Right hindlimb (tissue), 1 donor: ENCODE data around the gene GLG1.
"Not testable (repeated sequence)": the region's sequence is repeated elsewhere in the genome, so short reads cannot be mapped to it uniquely, and the experiment has no call there.

Experiments used
- DNase-seq: peaks from one replicate; pipeline ENCODE4 v3.0.0-alpha.2; 2018

Gene GLG1

DNA sequence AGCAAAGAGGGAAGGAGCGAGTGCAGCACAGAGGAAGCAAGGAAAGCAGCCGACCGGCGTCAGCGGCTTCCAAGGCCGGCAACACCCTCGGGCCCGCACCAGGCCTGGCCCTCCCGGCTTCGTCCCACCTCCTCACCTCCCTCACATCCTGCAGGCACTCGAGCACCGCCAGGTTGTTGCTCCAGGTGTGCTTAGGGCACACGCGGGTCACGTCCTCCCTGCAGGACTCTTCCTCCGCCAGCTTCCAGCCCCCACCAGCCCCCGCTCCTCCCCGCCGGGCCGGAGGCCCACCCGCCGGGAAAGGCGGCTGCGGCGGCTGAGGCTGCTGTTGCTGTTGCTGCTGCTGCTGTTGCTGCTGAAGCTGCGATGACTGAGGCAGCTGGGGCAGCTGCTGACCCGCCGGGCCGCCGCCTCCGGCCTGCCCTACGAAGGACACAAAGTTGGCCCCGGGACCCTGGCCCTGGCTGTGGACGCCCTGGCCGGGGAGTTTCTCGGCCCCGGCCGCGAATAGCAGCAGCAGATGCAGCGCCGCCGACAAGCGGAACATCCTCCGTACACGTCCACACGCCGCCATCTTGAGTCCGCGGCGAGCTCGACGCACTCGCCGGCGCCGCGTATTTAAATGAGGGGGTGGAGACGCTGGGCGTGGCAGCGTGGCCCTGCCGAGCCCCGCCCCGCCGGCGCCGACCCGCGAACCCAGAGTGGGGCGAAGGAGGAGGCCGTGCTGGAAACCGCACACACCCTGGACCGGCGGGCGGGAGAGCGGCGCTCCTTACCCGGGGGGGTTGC, at the start of gene GLG1:
TSS of gene GLG1 (minus strand) at position 594 of the 789 bp plus-strand sequence. CDS start at position 574, 20 bp downstream.
- peak; percentile 95 for DNase-seq

DNA sequence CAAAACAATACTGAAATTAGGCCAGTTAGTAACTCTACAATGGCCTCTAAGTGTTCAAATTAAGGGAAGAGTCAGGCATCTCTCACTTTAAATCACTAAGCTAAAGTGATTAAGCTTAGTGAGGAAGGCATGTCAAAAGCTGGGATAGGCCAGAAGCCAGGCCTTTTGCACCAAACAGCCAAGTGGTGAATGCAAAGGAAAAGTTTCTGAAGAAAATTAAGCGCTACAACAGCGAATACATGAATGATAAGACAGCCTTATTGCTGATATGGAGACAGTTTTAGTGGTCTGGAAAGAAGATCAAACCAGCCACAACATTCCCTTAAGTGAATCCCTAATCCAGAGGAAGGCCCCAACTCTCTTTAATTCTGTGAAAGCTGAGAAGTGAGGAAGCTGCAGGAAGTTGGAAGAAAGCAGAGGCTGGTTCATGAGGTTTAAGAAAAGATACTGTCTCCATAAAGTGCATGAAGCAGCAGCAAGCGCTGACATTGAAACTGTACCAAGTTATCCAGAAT, 47.7 kb upstream of the GLG1 start:
- DNase-seq: no peak

DNA sequence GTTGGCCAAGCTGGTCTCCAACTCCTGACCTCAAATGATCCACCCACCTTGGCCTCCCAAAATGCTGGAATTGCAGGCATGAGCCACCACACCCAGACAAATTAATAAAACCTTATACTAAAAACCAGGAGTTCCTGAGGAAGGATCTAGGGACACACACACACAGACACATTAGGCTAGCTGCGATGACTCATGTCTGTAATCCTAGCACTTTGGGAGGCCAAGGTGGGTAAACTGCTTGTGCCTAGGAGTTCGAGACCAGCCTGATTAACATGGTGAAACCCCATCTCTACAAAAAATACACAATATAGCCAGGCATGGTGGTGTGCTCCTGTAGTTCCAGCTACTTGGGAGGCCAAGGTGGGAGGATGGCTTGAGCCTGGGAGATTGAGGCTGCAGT, 46.0 kb upstream of the GLG1 start:
- not testable (repeated sequence) for DNase-seq

DNA sequence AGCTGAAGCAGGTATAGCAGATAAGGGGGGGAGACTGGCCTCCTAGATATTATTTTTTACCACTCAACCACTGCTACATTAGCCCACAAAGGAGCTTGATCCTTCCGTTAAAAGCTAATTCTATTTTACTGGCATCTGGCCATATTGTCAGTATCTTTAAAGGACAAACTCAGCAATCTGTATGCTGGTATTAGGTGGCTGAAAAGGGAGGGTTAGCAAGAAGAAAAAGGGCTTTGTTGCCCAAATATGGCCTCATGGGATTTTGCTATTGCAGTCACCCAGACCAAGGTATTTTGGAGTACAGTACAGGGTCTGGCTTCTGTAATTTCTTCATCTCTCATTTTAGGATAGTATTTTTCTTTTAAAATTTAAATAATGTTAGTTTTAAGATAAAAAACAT, 45.3 kb upstream of the GLG1 start:
- no peak for DNase-seq

DNA sequence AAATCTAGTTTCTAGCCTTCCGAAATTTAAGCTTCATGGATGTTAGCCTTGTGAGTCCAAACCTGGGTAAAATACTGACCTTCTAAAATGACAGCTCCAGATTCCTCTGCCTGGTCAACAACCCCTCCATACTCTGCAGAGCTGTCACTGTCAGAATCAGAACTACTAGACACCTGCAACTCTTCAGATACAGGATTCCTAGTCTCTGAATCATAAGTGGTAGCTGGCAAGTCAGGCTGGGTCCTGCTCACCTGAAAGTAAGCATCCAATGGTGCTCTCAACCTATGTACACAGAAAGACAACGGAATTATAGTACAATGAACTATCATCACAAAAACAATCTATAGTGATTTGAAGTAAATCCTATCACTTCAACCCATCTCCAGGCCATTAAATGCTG, 44.9 kb upstream of the GLG1 start:
- no peak for DNase-seq

DNA sequence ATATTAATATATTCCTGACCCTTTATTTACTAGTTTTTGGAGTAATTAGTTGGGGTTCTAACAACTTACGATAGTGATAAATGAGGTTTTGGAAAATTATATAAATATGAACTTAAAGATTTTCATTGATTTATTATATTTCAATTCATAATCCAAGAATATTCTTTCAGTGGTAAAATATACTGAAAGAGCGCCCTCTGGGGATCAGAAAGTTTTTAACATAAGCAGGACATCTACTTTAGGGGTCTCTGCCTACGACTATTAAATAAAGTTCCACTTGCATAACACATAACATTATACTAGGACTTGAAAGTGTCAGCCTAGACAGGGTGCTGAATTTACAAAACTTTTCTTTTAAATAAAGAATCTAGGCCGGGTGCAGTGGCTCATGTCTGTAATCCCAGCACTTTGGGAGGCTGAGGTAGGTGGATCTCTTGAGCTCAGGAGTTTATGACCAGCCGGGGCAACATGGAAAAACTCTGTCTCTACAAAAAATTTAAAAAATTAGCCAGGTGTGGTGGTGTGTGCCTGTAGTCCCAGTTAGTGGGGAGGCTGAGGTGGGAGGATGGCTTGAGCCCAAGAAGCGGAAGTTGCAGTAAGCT, 44.2 kb upstream of the GLG1 start:
- no peak for DNase-seq

DNA sequence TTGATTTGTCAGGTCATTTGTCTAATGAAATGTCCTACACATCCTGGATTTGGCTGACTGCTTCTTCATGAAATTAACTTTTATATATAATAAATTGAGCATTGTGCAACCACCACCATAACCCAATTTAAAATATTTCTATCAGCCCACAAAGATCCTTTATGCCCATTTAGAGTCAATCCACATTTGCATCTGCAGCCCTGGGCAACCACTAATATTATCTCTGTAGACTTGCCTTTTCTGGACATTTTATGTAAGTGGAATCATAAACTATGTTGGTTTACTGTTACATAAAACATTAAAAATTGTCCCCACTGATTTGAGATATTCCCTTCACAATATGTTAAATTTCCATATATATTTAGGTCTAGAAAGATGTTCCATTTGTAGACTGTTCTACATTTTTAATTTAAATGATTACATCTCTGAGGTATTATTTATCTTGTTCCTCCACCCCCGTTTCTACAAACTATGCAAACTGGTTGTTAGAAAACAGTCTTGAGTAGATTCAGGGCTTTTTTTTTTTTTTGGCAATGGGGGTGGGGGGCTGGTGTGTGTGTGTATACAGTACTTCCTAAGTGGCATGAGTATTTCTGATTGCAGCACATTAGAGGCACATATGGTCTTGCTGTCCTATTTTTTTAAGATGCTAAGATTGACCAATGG, 43.1 kb upstream of the GLG1 start:
- no peak for DNase-seq

DNA sequence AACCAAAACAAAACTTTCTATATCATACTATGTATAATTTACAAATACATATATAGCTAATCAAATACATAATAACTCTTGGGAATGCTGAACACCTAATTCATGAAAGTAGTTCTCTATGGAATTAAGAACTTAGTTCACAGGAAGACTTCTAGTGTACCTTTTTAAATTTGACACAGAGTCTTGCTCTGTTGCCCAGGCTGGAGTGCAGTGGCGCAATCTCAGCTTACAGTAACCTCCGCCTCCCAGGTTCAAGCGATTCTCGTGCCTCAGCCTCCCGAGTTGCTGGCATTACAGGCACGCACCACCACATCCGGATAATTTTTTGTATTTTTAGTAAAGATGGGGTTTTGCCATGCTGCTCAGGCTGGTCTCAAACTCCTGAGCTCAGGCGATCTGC, 35.1 kb upstream of the GLG1 start:
- DNase-seq: no peak

DNA sequence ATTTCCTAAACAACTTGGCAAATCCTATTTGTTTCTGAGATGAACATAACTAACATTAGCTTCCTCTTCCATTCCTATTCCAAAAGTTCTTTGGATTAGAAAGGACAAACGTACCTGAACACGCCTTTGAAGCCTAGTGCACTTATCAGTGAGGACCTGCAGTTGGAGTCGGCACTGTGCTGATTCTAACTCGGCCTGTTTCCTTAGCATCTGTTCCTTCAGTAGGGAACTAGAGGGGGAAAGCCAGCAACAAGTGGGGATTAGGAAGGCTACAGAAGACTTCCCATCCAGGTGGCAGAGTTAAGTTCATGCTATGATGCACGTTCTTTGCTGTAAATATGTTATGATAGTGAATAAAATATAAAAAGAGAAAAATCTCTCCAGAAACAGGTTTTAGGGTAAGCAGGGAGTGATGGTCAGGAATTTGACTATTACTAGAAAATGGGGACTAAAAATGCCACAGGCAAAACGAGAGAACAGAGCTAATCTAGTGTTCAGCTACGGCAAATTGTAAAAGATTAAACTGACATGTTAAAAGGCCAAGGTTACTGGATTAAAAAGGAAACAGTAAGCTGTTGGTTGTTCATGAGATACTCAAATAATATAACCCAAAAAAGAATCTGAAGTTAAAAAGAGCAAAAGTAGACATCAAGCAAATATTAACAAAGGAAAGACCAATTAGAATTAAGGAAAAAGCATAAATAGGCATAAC, 31.0 kb upstream of the GLG1 start:
- DNase-seq: no peak

DNA sequence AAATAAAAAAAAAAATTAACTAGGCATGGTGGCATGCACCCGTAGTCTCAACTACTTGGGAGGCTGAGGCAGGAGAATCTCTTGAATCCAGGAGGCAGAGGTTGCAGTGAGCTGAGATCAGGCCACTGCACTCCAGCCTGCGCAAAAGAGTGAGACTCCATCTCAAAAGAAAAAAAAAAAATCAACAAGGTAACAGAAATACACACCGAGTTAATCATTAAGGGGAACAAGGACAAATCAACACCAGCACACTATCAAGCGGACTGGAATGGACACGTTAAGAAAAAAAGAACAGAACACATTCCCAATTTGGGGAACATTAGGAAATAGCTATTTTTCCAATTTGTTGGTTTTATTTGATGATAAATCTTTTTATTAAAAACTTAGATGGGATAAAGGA, 28.4 kb upstream of the GLG1 start:
- no peak for DNase-seq

DNA sequence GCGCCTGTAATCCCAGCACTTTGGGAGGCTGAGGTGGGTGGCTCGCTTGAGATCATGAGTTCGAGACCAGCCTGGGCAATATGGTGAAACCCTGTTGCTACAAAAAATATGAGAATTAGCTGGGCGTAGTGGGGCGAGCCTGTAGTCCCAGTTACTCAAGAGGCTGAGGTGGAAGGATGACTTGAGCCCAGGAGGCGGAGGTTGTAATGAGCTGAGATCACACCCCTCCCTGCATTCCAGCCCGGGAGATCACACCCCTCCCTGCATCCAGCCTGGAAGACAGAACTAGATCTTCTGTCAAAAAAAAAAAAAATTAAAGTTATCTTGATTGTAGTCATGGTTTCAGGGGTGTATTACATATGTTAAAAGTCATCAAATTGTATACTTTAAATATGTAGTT, 26.8 kb upstream of the GLG1 start:
- no peak for DNase-seq

DNA sequence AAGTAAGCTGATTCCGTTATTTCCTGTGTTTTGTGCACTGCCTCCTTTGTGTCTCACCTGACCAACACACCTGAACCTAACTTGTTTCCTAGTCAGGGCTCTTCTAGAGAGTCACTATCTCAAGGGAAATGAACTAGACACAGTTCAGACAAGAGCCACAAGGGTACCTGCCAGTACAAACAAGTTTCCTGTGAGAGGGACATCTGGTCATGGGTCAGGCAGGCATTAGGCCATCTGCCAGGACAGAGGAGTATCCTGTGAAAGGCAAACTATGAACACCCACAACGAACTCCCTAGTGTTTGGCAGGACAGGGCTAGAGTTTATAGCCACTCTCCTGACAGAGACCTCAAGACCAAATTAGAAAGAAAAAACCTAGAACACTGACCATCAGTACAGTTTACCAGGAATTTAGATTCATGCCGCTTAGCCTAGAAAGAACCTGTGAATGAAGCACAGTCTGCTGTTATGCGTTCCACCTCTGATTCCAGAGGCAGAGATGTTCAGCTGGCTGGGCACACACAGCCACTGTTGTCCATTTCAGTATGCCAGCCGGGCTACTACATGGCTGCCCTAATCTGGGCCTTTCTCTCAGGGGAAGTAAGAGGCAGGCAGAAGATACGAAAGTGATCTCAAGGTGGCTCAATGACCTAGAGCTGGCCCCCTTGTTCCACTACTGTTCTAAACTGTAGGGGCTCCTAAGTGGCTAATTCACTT, 20.7 kb upstream of the GLG1 start:
- DNase-seq: no peak

DNA sequence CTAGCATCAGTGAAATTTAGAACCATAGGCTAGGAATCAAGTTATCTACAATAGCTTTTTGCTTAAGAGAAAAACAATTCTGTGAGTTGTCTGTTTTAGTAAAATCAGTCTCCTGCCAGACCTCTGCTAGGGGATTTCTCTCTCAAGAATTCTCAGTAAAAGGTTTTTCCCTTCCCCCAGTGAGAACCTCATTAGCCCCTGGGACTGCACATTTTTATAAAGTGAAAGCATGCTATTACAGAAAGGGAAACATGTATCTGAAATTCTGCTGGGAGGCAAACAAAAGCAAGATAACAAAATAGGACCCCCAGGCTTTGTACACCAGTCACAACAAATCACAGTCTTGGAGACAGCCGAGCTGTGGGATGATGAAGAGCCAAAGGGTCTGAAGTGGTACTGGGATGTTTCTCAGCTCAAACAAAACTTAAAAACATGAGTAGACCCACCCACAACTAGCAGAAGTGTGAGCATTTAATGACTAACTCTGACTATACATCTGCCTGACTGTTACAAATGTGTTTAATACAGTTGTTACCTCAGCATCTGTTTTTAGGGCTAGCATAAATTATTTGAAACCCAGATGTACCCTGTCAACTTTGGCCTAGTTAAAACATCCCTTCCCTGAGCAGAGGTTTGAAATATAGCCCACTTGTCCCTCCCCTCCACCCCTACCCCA, 20.0 kb upstream of the GLG1 start:
- DNase-seq: no peak

DNA sequence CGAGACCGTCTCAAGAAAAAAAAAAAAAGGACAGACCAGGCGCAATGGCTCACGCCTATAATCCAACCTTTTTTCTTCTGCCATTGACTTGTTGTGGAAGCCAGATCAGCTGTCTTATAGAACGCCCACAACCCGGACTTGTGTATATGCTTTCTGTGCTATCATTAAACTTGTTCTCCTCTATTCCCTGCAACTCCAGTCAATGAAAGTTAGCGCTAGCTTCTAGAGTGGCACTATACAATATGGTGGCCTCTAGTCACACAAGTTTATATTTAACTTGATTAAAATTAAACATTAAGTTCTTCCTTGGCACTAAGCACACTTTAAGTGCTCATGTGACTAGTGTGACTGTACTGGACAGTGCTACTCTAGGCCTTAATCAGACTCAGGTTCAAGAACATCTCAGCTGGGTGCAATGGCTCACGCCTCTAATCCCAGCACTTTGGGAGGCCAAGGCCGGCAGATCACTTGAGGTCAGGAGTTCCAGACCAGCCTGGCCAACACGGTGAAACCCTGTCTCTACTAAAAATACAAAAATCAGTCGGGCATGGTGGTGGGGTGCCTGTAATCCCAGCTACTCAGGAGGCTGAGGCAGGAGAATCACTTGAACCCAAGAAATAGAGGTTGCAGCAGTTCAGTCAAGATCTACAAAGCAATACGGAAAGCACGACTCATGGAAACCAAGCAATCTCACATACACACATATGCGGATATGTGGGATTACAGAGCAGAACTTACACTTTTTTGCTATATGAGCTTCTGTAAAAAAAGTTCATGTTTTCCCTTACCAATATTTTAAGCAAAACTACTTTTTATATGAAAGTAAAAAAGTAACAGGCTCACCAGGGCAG, 18.8 kb upstream of the GLG1 start:
- DNase-seq: no peak

DNA sequence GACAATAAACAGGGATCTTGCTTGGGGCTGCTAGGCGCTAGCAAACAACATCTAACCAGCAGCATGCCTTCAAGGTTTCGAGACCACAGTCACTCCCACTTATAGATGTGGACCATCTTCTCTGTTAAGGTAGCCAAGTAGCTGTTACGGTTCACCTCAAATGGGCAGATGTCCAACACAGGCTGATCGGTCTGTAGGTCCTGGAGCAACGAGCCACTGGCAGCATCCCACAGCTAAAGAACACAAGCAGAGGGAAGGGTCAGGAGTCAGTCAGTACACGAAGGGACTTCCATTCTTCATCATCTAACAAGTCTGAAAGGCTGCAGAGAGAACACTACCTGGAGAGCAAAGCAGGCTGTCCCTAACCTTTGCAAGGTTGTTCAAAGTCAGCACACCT, 16.9 kb upstream of the GLG1 start:
- DNase-seq: no peak

DNA sequence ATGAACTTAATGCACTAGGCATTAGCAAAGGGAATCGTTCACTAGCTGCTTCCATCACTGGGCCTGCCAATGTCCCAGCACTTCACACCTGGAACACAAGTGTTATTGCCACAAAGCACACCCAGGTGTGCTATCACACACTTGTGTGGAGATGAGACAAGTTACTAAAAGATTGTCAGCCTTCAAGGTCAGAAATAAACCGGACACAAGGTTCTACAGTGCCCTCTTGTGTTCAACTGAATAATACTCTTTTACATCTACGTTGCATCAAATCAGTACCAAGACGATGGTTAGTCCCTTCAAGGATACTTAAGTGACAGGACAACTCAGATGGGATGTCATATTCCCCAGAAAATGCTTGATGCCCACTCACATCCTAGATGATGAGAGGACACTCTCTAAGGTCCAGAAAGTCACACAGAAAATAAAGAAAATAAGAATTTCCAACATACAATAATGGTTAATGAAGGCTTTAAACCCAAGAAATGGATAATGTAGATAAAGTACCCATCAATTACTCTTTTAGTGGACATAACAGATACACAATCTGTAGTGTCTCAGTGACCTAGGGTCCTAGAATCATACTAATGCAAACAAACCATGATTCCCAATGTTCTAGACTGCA, 16.4 kb upstream of the GLG1 start:
- DNase-seq: no peak

DNA sequence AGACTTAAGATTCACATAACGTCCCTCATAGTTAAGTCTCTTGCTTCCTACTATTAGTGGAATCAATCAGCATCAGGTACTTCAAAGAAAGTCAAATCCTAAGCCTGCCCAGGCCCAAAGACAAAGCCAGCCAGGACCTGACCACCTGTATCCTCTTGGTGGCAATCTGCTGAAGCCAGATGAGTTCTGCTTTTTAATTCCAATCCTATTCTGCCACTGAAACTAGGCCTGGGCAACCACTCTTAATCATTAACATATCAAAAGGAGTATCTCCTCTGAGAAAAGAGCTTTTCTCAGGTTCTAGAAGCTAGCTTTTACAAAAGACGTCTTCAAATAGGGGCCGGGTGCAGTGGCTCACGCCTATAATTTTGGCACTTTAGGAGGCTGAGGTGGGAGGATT, 15.1 kb upstream of the GLG1 start:
- DNase-seq: no peak

DNA sequence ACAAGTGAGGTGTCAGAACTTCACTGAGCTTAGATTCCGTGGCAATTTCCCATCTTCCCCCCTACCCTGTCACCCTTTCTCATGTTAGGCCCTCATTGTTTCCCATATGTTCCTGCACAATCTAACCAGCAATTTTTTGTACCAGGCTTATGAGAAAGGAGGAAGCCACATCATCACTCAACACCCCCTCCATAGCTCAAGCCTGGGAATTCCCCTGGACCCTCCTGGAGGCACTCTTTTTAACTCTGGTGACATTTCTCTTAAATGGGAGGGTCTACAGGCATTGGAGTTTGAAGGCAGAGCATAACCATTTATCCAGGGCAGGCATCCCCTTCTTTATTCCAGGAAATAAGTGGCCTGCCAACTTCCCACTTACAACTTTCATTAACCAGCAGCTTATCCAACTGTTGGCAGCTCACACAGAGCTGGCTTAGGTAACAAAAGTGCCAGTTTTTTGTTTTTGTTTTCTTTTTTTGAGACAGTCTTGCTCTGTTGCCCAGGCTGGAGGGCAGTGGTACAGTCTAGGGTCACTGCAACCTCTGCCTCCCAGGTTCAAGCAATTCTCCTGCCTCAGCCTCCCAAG, 10.4 kb upstream of the GLG1 start:
- no peak for DNase-seq

DNA sequence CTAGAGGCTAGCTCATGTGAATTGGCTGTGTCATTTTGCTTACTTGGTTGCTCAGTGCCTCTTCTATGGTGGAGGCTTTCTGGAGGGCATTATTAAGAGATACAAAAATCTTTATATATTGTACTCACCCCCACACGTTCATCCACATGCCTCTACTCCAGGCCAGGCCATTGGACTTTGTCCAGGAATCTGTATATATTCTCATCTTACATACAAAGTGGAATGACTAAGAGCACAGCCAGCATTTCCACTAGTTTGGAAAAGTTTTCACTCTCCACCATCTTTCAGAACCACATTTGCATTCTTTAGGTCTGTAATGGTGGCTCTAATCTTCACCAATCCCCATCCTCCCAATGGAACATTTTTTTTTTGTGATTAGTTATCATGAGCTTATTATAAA, 4.8 kb upstream of the GLG1 start:
- DNase-seq: no peak

DNA sequence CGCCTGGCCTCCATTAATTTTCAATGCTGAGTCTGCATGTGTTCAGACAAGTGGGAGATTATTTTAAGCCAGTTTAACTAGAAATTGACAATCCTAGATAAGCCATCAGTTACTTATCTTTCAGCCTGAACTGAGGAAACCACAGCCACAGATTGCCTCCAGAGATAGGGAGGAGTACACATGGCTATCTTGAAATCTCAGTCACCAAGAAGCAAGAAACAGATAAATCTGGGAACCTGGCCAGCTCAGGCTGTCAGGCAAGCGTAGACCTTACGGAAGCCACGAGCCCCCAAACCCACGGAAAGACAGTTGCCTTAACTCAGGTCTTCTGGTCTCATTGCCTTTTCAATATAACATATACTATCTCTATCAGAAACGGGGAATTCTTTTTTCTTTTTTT, 2.0 kb upstream of the GLG1 start:
- no peak for DNase-seq
